Smooth muscle cell (in vitro differentiated cells): ENCODE results near the gene ZNF709. TPM values are rescaled to one million over a fixed set of nuclear protein-coding genes. Genes with fewer than 3 reads are reported as not detected.
"Not testable (repeated sequence)": the region's sequence is repeated elsewhere in the genome, so short reads cannot be mapped to it uniquely, and the experiment has no call there.

Experiments
- DNase-seq: peaks from one replicate; lab custom pipeline; 2025; ENCODE audit not compliant: unreplicated experiment; lab: John Stamatoyannopoulos, UW
- H2AFZ ChIP-seq: fragments of 200-600 bp; sonication (generic); 2 replicates; pipeline ENCODE4 v1.6.0; 2016; ENCODE audit warnings: antibody characterized with exemption, low read depth, mild to moderate bottlenecking
- H3F3A ChIP-seq: fragments of 200-600 bp; sonication (generic); 2 replicates; pipeline ENCODE4 v1.6.0; 2017; ENCODE audit warnings: antibody characterized with exemption, low read depth
- H3K27ac ChIP-seq: fragments of 200-600 bp; sonication (generic); 2 replicates; pipeline ENCODE4 v1.5.1; 2016; ENCODE audit warnings: low read depth, mild to moderate bottlenecking
- H3K27me3 ChIP-seq: fragments of 200-600 bp; sonication (generic); 2 replicates; pipeline ENCODE4 v1.6.1; 2016; ENCODE audit warnings: low read depth, mild to moderate bottlenecking
- H3K36me3 ChIP-seq: fragments of 200-600 bp; sonication (generic); 2 replicates; pipeline ENCODE4 v1.5.1; 2016; ENCODE audit warnings: low read depth
- H3K4me1 ChIP-seq: fragments of 200-600 bp; sonication (generic); 2 replicates; pipeline ENCODE4 v1.5.1; 2016; ENCODE audit warnings: low read depth
- H3K4me2 ChIP-seq: fragments of 200-600 bp; sonication (generic); 2 replicates; pipeline ENCODE4 v1.6.0; 2016; ENCODE audit warnings: mild to moderate bottlenecking
- H3K4me3 ChIP-seq: fragments of 200-600 bp; sonication (generic); 2 replicates; pipeline ENCODE4 v1.5.1; 2016; ENCODE audit warnings: mild to moderate bottlenecking
- H3K79me2 ChIP-seq: fragments of 200-600 bp; sonication (generic); 2 replicates; pipeline ENCODE4 v1.6.0; 2016; ENCODE audit warnings: low read depth, mild to moderate bottlenecking
- H3K9ac ChIP-seq: fragments of 200-600 bp; sonication (generic); 2 replicates; pipeline ENCODE4 v1.6.0; 2016; ENCODE audit warnings: low read depth
- H3K9me3 ChIP-seq: fragments of 200-600 bp; sonication (generic); replicated peaks from 2 replicates; pipeline ENCODE4 v1.5.1; 2016; ENCODE audit warnings: low read depth
- H4K20me1 ChIP-seq: fragments of 200-600 bp; sonication (generic); 2 replicates; pipeline ENCODE4 v1.6.0; 2016; ENCODE audit warnings: low read depth
- WGBS: methylation state at CpG from one replicate; pipeline ENCODE4 v1.1.7; 2016; ENCODE audit warnings: low lambda C conversion rate; 5-methylcytosine and 5-hydroxymethylcytosine counted together
- polyA plus RNA-seq: library from polyadenylated mRNA; unstranded; fragments of >200 nt; fragmentation: Nextera tagmentation; extraction: Ambion mirVana; gene quantifications from 2 replicates; pipeline ENCODE4 v1.2.1, GENCODE V29; 2016
- total RNA-seq: library from RNA; depleted of rRNA; stranded (reverse); fragments of >200 nt; gene quantifications from 2 replicates; pipeline ENCODE4 v1.2.3, GENCODE V29; 2014
- TF ChIP-seq, protein P1 (sequence below): fragments of 200-600 bp; sonication (generic); IDR thresholded peaks from 2 replicates; pipeline ENCODE4 v1.5.1; 2017; ENCODE audit warnings: borderline replicate concordance, mild to moderate bottlenecking, antibody characterized with exemption; ENCODE audit not compliant: insufficient read depth, poor library complexity, severe bottlenecking

Gene ZNF709
- total and polyA plus RNA-seq, 2 experiments from 2014 or later, result 0.29 to 1.2 TPM

DNA sequence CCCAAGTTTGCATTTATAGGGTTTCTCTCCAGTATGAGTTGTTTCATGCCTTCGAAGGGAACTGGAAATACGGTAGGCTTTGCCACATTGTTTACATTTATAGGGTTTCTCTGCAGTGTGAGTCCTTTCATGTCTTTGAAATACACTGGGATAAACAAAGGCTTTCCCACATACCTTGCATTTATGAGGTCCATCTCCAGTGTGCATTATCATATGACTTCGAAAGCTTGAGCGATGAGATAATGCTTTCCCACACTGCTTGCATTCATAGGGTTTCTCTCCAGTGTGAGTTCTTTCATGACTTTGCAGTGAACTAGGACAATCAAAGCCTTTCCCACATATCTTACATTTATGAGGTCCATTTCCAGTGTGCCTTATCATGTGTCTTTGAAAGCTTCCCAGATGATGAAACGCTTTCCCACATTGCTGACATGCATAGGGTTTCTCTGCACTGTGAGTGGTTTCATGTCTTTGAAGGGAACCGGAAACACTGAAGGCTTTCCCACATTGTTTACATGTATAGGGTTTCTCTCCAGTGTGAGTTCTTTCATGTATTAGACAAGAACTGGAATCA, 53.8 kb downstream of the ZNF709 start:
- over 99% methylated on average over 6 of the region's 6 CpGs for WGBS
- H3K4me1 ChIP-seq, H3K9ac ChIP-seq, H3K9me3 ChIP-seq, H3K79me2 ChIP-seq, H3K27ac ChIP-seq, DNase-seq, H3F3A ChIP-seq, H3K4me3 ChIP-seq, H3K27me3 ChIP-seq, H2AFZ ChIP-seq, H3K36me3 ChIP-seq, H4K20me1 ChIP-seq, H3K4me2 ChIP-seq: not testable (repeated sequence)

DNA sequence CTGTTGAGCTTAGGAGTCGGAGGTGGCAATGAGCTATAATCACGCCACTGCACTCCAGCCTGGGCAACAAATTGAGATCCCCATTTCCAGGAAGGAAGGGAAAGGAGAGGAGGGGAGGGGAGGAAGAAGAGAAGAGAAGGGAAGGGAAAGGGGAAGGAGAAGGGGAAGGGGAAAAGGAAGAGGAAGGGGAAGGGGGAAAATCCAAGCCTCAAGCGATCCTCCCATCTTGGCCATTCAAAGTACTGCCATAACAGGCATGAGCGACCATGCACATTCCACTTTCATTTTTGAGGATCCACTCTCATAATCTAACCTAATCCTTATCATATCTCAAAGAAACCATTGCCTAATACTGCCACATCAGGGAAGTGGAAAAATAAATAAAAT, 58.7 kb downstream of the ZNF709 start:
- Histone ChIP-seq H2AFZ (no peak overlapping the region), H3K9me3 (peaks cover 2% of the 10 kb centered on the region), H3K27ac (no peak overlapping the region), H3K36me3 (peaks cover 6% of the 10 kb centered on the region), H3K4me3 (no peak overlapping the region), H3K9ac (no peak overlapping the region), H3K4me1 (no peaks in the 10 kb centered on the region), H3K79me2 (no peaks in the 10 kb centered on the region), H3K27me3 (no peaks in the 10 kb centered on the region), H3K4me2 (no peak overlapping the region), H4K20me1 (no peaks in the 10 kb centered on the region), H3F3A (no peaks in the 10 kb centered on the region)
- TF ChIP-seq, protein P1, sequence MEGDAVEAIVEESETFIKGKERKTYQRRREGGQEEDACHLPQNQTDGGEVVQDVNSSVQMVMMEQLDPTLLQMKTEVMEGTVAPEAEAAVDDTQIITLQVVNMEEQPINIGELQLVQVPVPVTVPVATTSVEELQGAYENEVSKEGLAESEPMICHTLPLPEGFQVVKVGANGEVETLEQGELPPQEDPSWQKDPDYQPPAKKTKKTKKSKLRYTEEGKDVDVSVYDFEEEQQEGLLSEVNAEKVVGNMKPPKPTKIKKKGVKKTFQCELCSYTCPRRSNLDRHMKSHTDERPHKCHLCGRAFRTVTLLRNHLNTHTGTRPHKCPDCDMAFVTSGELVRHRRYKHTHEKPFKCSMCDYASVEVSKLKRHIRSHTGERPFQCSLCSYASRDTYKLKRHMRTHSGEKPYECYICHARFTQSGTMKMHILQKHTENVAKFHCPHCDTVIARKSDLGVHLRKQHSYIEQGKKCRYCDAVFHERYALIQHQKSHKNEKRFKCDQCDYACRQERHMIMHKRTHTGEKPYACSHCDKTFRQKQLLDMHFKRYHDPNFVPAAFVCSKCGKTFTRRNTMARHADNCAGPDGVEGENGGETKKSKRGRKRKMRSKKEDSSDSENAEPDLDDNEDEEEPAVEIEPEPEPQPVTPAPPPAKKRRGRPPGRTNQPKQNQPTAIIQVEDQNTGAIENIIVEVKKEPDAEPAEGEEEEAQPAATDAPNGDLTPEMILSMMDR, result no peak
- no peak for DNase-seq
- WGBS, result 94% methylated on average over 4 of the region's 4 CpGs

DNA sequence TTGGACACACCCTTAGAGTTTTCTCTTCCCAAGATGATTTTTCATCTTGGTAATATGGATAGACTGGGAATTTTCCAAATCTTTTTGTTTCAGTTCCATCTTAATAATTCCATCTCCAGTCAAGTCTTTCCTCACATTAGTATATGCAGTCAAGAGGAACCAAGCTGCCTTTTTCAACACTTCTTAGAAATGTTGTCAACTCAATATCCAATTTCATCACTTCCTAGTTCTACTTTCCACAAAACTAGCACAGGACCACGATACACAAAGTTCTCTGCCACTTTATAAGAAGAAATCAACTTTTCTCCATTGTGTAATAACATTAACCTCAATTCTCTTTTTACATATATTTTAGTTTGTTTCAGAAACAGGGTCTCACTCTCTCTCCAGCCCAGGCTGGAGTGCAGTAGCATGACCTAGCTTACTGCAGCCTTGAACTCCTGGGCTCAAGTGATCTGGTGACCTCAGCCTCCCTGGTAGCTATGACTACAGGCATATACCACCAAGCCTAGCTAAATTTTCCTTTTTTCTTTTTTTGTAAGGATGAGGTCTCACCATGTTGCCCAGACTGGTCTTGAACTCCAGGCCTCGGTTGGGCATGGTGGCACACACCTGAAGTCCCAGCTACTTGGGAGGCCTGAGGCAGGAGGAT, 59.3 kb downstream of the ZNF709 start:
- Histone ChIP-seq H3K27me3 (no peaks in the 10 kb centered on the region), H3K27ac (no peak overlapping the region), H3K9ac (no peak overlapping the region), H2AFZ (no peak overlapping the region), H3K79me2 (no peaks in the 10 kb centered on the region), H3K9me3 (no peaks in the 10 kb centered on the region), H3K4me1 (no peaks in the 10 kb centered on the region), H3K36me3 (peaks cover 3% of the 10 kb centered on the region), H4K20me1 (no peaks in the 10 kb centered on the region), H3K4me2 (no peak overlapping the region), H3F3A (no peaks in the 10 kb centered on the region), H3K4me3 (no peak overlapping the region)
- 94% methylated on average over 2 of the region's 2 CpGs for WGBS
- DNase-seq, result no peak
- TF ChIP-seq, protein P1, result no peak

DNA sequence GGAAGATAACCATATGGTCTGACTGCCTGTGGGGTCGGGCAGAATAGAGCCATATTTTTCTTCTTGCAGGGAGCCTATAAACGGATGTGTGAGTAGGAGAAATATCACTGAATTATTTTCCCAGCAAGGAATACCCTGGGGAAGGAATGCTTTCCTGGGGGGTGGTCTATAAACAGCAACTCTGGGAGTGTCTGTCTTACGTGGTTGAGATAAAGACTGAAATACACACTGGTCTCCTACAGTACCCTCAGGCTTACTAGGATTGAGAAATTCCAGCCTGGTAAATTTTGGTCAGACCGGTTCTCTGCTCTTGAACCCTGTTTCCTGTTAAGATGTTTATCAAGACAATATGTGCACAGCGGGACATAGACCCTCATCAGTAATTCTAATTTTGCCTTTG, 67.3 kb downstream of the ZNF709 start:
- not testable (repeated sequence) for H3K9me3 ChIP-seq, H3K4me3 ChIP-seq, H3F3A ChIP-seq, H2AFZ ChIP-seq, H3K9ac ChIP-seq, DNase-seq, H3K27ac ChIP-seq, H4K20me1 ChIP-seq, H3K36me3 ChIP-seq, H3K4me2 ChIP-seq, H3K27me3 ChIP-seq, H3K4me1 ChIP-seq, H3K79me2 ChIP-seq
- WGBS, result 94% methylated on average over 5 of the region's 5 CpGs

DNA sequence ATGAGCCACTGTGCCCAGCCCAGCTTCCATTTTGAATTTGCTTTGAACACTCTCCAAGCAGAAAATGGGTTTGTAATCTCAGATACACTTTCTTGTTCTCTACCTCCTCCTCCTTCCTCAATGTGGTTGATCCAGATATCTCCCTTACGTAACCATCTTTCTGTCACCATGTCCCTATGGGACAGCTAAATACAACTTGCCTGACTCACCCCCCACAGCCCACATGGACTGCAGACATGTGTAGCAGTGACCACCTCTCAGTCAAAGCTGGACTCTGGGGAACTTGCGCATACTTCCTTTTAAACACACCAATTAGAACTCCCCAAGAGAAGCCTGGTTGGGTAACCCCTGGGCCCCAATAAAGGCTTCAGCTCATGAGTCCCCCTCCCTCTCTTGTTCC, 72.7 kb downstream of the ZNF709 start:
- H3K4me1 ChIP-seq, result no peaks in the 10 kb centered on the region
- no peaks in the 10 kb centered on the region for H3K79me2 ChIP-seq
- no peaks in the 10 kb centered on the region for H3K27me3 ChIP-seq
- no peak overlapping the region for H3K9ac ChIP-seq
- no peaks in the 10 kb centered on the region for H3K9me3 ChIP-seq
- no peak overlapping the region for H2AFZ ChIP-seq
- WGBS, result 95% methylated on average over 2 of the region's 2 CpGs
- no peak for DNase-seq
- no peaks in the 10 kb centered on the region for H4K20me1 ChIP-seq
- H3K4me2 ChIP-seq, result no peak overlapping the region
- TF ChIP-seq, protein P1, result no peak
- no peak overlapping the region for H3K4me3 ChIP-seq
- no peaks in the 10 kb centered on the region for H3F3A ChIP-seq
- no peaks in the 10 kb centered on the region for H3K36me3 ChIP-seq
- no peak overlapping the region for H3K27ac ChIP-seq
